SK-N-SH treated with all-trans-retinoic acid at 6 μM for 48 hours (cell line): ENCODE results near the gene TUBA1C.
"Not testable (repeated sequence)": the region's sequence is repeated elsewhere in the genome, so short reads cannot be mapped to it uniquely, and the experiment has no call there.

Source experiments
- ARNTL ChIP-seq: fragments of 450-650 bp; formaldehyde crosslinking; IDR thresholded peaks from 2 replicates; pipeline ENCODE4 v1.5.0; 2020; ENCODE audit warnings: low read depth, mild to moderate bottlenecking, moderate library complexity, borderline replicate concordance
- CREB5 ChIP-seq: fragments of 250-450 bp; sonication (Bioruptor Pico); IDR thresholded peaks from 2 replicates; pipeline ENCODE4 v1.5.1; 2020; ENCODE audit warnings: low read depth, mild to moderate bottlenecking, moderate library complexity
- ESRRG ChIP-seq: fragments of 250-450 bp; sonication (Bioruptor Pico); IDR thresholded peaks from 2 replicates; pipeline ENCODE4 v1.6.1; 2021; ENCODE audit warnings: mild to moderate bottlenecking
- PATZ1 ChIP-seq: fragments of 250-450 bp; sonication (Bioruptor Pico); IDR thresholded peaks from 2 replicates; pipeline ENCODE4 v1.8.0; 2020; ENCODE audit warnings: mild to moderate bottlenecking, moderate library complexity, borderline replicate concordance
- PPARA ChIP-seq: fragments of 250-450 bp; sonication (Bioruptor Pico); IDR thresholded peaks from 2 replicates; pipeline ENCODE4 v1.5.0; 2020; ENCODE audit warnings: mild to moderate bottlenecking, borderline replicate concordance
- RARB ChIP-seq: fragments of 250-450 bp; sonication (Bioruptor Pico); IDR thresholded peaks from 2 replicates; pipeline ENCODE4 v1.8.0; 2021; ENCODE audit warnings: mild to moderate bottlenecking, moderate library complexity
- SNAI2 ChIP-seq: fragments of 250-450 bp; sonication (Bioruptor Pico); IDR thresholded peaks from 2 replicates; pipeline ENCODE4 v1.5.0; 2020; ENCODE audit warnings: mild to moderate bottlenecking, moderate library complexity
- ZC3H10 ChIP-seq: fragments of 250-450 bp; sonication (Bioruptor Pico); IDR thresholded peaks from 2 replicates; pipeline ENCODE4 v1.5.1; 2021; ENCODE audit warnings: mild to moderate bottlenecking, moderate library complexity
- ZFP3 ChIP-seq: fragments of 250-450 bp; sonication (Bioruptor Pico); IDR thresholded peaks from 2 replicates; pipeline ENCODE4 v1.5.0; 2020; ENCODE audit warnings: mild to moderate bottlenecking, moderate library complexity
- ZFP30 ChIP-seq: fragments of 450-650 bp; formaldehyde crosslinking; IDR thresholded peaks from 2 replicates; pipeline ENCODE4 v1.5.0; 2022; ENCODE audit warnings: mild to moderate bottlenecking, moderate library complexity
- ZNF565 ChIP-seq: fragments of 450-650 bp; formaldehyde crosslinking; conservative IDR thresholded peaks from 2 replicates; pipeline ENCODE4 v1.5.0; 2020; ENCODE audit warnings: low read depth, mild to moderate bottlenecking, moderate library complexity
- TF ChIP-seq, protein P1 (sequence below): fragments of 250-450 bp; sonication (Bioruptor Pico); IDR thresholded peaks from 2 replicates; pipeline ENCODE4 v1.5.1; 2021; ENCODE audit warnings: mild to moderate bottlenecking, moderate library complexity

DNA sequence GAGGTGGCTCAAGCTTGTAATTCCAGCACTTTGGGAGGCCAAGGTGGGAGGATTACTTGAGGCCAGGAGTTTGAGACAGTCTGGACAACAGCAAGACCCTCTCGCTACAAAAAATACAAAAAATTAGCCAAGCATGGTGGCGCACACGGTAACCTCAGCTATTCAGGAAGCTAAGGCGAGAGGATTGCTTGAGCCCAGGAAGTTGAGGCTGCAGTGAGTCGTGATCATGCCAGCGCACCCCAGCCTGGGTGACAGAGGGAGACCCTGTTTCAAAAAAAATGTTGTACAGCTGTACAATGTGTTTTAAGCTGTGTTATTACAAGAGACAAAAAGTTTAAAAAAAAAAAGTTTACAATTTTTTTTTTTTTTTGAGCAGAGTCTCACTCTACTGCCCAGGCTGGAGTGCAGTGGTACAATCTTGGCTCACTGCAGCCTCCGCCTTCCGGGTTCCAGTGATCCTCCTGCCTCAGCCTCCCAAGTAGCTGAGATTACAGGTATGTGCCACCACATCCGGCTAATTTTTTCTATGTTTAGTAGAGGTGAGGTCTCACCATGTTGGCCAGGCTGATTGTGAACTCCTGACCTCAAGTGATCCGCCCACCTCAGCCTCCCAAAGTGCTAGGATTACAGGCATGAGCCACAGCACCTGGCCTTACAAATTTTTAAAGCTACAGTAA is 7.2 kb upstream of the TUBA1C start:
- TF ChIP-seq PATZ1 (CRISPR knock-in tag); PPARA (CRISPR knock-in tag); ZFP3 (CRISPR knock-in tag); ZFP30 (CRISPR knock-in tag); ZNF565 (CRISPR knock-in tag); ESRRG (CRISPR knock-in tag); CREB5 (CRISPR knock-in tag); SNAI2; RARB (CRISPR knock-in tag); ZC3H10; ARNTL (CRISPR knock-in tag): not testable (repeated sequence)
- TF ChIP-seq, protein P1, sequence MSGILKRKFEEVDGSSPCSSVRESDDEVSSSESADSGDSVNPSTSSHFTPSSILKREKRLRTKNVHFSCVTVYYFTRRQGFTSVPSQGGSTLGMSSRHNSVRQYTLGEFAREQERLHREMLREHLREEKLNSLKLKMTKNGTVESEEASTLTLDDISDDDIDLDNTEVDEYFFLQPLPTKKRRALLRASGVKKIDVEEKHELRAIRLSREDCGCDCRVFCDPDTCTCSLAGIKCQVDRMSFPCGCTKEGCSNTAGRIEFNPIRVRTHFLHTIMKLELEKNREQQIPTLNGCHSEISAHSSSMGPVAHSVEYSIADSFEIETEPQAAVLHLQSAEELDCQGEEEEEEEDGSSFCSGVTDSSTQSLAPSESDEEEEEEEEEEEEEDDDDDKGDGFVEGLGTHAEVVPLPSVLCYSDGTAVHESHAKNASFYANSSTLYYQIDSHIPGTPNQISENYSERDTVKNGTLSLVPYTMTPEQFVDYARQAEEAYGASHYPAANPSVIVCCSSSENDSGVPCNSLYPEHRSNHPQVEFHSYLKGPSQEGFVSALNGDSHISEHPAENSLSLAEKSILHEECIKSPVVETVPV: not testable (repeated sequence)
